Activated CD8-positive, alpha-beta memory T cell treated with anti-CD3 and anti-CD28 coated beads, Interleukin-2, amount 50 U/mL, for 24 hours (primary cell): Measurements from ENCODE around the gene SLC6A6.

Source experiments
- DNase-seq: peaks from one replicate; pipeline ENCODE4 v3.0.0-alpha.2; 2020; ENCODE audit errors: extremely low read depth

Gene SLC6A6

DNA sequence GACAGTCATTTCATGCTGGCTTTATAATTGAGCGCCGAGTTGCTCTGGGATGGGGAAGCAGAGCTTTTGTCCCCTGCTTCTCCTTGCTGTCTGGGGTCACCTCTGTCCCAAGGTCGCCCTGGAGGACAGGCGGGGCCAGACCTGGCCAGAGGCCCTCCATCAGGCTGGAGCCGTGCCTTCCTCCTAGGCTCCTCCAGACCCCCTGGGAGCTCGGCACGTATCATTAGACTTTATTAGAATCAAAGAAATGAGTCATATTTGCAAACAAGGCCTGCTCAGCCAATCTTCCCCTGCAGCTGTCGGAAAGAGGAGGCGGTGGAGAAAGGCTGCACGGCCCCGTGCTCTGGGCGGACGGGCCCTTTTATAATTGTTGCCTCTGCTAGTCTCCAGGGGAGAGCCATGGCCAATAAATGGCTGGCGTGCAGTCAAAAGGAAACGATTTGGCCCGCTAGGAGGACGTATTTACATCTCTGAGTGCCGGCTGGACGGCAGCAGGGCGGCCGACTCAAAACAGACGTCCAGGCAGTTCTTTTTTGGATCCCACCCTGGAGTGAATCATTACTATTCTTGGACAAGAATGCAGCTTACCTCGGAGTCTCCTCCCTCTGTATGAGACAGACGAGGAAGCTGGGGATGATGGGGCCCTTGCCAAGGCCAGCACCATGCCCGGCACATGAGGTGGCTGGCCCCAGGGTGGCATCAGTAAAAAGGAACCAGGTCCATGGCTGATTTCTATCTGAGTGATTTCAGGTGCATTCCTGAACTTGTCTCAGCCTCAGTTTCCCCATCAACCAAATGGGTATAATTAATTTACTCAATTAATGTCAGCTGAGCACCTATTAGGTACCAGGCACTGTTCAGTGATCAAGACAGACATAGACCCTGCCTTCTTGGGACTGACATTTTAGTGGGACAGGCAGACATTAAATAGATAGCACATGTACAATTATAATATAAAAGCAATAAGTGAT, 50.6 kb downstream of the SLC6A6 start:
- DNase-seq = no peak

DNA sequence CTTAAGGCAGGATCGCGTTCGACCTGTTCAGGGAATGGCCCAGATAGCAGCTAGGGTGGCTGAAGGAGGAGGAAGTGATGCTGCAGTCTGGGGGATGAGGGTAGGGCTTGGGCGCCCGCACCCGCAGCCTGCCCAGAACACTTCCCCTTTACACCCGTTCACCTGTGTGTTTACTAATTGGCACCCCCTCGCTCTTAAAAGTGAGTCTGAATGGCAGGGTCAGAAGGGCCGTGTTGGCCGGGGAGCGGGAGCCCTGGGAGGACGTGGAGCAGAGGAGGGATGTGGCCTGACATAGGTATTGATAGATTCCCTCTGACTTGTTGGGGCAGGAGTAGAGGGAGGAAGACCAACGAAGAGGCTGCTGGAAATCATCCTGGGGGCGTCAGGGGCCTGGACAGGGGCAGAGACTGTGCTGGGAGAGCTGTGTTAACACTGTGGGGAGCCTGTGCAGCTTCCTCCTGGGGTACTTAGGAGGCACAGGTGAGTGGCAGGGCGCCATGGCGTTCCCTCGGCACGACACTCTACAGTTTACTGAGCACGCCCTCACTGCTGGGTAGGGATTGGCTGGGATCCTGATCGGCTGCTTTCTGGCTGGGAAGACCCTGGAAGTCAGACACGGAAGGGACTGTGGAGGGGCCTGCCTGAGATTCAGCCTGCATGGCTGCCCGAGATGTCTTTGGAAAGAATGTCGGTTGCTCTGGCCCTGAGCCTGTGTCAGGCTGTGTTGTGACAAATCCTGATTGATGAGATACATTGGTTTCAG, 51.7 kb downstream of the SLC6A6 start:
- no peak for DNase-seq

DNA sequence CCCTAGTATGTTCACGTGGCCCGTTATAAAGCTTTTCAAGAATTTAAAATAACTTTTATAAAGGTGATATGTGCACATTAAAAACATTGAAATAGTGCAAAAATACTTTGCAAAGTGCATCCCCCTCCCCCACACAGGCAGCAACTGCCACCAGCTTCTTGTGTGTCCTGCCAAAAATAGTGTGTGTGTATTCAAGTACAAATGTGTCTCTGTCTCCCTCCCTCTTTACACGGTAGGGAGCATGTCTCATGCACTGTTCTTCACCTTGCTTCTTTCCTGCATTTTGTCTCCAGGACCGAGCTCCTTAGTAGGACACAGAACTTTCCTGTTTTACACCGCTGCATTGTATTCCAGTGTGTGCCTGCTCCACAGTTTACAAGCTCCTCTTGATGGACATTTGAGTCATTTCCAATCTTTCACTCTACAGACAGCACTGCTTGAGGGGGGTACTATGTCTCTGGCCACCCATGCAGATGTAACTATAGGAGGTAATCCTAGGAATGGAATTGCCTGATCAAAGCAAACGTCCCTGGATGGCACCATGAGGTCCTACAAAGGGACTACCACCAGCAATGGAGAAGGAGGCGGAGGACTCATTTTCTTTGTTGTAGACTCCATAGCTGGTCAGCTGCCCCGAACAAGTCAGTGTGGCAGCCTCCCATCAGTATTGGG, 52.4 kb downstream of the SLC6A6 start:
- no peak for DNase-seq

DNA sequence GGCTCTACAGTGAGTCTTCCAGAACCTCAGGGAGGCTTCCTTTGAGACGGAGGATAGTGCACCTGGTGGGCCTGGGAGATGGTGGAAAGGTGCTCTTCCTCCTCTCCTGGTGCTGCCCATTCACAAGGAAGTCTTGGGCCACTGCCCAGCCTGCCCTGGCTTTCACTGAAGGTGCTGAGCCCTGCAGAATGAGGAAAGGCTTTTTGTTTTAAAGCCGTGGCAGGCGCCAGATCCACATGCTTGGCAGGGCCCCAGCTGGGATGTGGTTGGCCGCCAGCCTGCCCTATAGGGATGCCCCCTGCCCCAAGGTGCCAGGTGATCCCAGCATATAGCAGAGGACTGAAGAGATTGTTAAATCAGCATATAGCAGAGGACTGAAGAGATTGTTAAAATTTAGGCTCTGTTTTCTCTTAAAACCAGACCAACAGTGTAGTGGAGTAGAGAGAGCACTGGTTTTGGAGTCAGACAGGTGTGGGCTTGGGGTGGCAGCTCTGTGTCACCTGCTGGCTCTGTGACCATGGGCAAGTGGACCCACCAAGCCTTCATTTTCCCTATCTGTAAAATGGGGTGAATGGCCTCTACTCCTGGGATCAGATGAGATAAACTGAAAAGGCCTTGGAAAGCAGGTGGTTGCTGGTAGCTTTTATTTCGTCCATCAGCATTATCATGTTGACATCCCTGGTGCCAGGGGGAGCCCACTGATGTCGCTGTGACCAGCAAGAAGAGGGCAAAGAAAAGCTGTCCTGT, 53.3 kb downstream of the SLC6A6 start:
- DNase-seq = no peak

DNA sequence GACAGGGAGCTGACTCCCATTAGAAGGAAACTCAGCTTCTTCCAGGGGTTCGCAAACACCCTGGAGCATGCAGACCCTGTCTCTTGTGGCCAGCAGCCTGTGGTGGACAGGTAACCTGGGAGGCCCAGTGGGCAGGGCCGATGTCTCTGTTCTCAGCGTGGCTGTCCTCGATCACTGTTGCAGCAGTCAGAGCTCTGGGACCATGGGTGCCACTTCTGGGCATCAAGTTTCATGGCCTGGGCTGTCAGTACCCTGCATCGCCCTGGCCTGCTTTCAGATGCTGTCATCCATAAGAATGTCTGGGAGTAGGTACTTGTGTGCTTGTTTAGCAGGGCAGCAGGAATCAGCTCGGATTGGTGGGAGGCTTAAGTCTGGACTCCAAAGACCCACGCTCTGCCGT, 54.4 kb downstream of the SLC6A6 start:
- no peak for DNase-seq

DNA sequence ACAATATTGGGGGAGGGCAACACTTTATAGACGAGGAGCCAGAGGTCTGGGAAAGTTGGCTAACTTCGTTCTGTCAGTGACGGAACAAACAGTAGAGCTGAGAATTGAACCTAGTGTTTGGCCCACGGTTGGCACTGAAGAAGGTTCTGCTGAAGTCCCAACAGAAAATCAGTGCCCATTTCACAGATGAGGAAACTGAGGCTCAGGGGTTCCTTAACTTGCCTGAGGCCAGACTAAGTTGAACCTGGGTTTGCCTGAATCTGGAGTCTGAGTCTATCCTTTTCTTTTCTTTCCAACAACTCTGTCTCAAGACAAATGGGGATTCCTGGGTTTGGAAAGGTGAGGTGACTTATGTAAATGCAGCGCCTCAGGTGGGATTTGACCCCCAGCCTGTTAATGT, 55.1 kb downstream of the SLC6A6 start:
- DNase-seq = no peak

DNA sequence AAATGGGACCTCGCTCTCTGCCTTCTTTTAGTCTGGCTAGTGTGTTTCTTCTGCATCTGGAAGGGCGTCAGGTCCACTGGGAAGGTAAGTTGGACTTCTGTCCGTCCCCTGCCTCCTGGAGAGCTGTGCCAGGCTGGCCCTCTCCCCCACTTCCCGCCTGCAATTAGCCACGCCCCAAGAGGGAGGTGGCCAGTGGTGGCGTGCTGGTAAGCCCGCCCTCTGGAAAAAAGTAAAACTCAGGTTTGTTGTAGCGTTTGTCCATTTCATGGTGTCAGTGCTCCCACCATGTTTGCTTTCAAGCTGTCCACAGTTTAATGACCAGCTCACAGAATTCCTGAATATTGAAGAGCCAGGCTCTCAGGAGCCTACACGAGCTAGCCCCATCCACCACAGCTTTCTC, 55.6 kb downstream of the SLC6A6 start:
- DNase-seq = no peak

DNA sequence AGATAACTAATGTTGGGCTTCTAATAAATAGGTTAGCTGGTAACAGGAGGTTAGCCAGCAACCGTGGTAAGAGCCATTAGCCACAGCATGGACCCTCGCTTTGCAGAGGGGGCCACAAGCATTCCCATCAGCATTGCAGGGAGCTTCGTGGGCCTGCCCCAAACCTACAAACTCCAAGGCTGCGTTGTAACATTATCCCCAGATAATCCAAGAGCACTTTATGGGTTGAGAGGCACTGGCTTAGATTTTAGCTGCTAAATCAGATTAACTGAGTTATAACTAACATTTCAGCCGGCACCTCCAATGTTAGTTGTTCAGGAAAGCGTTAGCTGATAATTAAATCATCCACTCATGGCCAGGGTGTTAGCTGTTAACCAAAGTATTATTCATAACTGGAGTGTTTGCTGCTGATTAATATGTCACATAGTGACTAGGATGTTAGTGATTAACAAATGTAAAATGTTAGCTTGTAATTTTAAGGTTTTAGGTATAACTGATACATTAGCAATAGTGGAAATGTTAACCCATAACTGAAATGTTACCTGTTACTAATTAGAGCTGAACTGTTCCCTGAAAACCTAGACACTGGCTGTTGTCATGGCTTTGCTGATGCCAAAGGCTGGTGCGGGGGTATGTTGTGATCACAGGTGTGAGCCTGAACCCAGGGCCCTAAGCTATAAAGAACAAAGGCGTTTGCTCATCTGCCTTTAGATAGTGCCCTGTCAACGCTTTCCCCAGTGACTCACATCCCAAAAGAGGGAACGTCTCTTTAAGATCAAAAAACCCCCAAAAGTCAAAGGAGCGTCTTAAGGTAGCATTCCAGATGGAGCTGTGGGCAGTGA, 56.2 kb downstream of the SLC6A6 start:
- DNase-seq = no peak

DNA sequence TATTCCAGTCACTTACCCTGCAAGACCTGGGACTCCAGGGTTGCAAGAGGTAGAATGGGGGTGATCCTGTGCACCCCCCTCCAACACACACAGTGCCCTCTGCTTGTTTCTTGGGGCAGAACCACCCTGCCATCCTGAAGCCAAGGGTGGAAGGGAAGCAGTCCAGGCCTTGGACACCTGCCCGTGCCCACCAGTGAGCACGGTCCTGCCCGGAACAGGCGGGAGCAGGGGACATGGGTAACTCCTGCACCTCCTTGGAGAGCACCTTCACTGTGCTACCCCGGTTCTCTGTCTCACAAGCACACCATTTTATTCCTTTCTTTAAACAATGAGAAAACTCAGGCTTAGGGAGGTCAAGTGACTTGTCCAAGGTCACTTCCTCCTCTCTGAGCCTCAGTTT, 57.0 kb downstream of the SLC6A6 start:
- DNase-seq = no peak

DNA sequence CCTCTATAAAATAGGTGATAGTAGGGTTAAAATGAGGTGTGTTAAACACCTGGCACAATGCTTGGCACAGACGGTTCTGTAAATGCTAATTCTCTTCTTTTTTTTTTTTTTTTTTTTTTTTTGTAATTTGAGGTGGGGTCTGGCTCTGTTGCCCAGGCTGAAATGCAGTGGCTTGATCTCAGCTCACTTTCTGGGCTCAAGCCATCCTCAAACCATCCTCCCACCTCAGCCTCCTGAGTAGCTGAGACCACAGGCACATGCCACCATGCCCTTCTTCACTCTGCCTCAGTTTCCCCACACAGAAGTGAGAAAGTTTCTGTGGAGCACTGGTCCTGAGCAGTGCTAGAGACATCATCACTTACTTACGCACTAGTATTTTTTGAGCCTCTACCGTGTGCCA, 57.4 kb downstream of the SLC6A6 start:
- DNase-seq = no peak

DNA sequence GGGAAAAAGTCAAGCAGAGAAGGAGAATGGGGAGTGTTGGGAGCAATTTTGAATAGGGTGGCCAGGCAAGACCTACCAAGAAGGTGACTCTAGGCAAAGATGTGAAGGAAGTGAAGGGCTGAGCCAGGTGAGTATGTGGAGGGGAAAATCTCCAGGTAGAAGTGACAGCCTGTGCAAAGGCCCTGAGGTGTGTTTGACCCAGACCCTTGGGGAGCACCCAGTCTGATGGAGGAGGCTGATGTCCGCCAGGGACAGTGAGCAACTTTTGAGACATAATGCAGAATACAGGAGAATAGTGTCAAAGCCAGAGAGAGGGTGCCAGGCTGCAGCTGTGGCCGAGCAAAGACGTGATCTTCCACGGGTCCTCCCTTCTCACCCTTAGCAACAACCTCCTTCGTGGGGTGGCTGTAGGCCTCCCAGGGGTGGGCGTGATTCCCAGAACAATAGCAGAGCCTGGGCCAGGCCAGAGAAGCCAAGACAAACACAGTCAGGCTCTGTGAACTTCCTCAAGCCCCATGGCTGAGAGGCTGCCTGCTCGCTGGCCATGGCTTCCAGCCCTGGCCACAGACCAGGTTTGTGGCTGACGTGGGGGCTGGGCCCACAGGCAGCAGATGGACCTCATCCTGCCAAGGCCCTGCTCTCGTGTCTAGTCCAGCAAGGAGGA, 58.1 kb downstream of the SLC6A6 start:
- DNase-seq = no peak

DNA sequence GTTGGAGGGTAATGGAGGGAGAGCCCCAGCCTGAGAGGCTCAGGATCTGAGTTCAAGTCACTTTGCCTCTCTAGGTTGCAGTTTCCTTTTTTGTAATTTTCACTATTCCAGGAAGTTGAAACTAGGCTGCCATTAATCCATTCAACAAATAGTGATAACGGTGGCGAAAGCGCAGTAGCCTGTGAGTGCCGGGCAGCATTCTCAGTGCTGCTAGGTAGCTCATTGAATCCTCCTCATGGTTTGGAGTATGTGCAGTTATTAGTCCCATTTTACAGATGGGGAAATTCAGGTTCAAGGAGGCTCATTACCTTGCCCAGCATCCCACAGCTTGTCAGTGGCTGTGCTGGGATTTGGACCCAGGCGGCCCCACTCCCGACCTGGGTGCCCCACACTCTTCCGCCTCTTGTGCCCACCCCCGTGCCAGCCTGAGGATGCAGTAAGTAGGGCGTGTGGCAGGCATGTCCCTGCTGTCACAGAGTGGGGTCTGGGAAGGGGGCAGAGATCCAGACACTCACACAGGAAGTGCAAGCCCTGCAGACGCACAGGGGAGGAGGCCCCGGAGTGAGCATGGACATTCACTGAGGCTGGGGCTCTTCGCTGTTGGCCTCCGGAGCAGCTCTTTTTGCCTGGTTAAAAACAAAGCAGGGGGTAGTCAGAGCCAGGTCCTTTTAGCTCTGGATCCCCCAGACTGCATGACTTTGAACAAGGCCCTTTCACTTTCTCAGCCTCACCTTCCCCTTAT, 58.8 kb downstream of the SLC6A6 start:
- DNase-seq = no peak

DNA sequence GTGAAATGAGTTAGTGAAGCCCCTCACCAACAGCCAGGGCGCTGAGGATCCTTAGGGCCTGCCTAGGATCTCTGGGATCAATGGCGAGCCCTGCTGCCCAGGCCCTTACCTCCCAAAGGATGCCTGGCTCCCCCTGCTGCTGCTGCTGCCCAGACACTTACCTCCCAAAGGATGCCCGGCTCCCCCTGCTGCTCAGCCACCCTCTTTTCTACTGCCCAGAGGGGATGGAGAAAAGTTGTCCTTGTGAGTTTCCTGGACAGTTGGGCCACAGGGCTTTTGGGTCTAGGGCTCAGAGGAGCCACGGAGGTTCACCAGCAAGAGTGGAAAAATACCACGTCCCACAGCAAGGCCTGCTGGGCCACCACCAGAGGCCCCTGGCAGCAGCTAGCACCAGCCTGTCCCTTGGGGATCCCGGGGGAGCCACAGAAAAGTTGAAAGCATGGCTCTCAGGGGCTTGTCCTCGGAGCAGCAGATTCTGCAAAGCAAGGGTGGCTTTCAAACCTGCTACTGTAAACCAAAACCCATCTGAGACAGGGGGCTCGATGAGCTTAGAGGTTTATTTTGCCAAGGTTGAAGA, 59.4 kb downstream of the SLC6A6 start:
- DNase-seq = no peak

DNA sequence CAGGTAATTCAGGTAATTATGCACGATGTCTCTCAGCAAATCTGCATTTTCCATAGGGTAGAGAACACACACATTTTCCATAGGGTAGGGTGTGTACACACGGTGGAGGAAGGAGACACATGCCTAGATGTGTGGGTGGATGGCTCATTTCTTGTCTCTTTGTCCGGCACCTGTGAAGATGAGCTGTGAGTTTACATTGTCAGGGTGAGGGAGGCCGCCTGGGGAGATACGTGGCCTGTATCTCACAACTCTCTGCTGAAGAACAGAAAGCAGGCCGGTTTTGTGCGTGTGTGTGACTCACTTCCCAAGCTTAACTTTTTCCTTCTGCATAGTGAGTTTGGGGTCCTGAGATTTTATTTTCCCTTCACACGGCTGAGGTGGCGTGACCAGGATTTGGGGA, 60.3 kb downstream of the SLC6A6 start:
- DNase-seq = no peak

DNA sequence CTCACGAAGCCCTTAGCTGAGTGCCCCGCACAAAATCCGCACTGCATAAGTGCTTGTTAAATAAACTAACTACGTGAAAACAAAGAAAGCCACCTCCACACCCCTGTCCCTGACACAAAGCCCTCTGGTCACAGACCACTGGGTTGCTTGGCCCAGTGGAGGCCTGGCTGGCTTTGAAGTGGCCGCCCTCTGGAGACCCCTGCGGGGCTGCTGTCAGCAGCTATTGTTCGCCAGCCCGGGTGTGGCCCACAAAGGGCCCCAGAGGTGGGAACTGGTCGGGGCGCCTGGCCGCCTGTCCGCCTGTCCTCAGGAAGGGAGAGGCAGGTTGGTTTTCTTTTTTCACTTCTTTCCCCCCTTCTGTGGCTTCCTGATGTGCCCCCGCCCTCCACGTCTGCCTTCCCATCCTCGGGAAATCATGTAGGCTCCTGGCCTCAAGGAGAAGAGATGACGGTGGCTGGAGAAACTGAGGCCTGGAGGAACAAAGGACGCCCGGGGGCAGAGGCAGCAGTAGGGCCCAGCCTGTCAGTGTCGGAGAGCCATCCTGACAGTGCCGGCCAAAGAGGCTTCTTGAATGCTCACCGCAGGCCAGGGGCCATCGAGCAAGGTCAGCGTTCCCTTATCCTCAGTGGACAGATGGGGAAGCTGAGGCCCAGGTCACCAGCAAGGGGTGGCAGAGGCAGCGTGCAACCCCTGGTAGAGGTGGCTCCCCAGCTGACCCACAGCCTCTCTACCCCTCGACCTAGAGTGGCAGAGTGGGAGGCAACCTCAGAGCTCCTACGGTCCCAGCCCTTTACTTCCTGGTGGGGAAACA, 61.1 kb downstream of the SLC6A6 start:
- no peak for DNase-seq

DNA sequence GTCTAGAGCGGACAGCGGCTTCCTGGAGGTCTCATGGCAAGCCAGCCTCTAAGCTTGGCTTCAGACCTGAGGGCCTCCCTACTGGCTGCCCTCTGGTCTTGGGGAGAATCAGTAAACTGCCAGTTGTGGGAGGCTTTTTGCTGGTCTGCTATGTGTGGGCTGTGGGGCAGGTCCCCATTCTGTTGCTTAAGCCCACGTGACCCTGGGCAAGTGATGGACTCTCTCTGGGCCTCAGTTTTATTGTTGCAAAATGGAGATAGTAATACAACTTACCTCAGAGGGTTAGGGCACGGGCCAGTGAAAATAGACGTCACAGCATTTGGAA, 61.7 kb downstream of the SLC6A6 start:
- DNase-seq = no peak

DNA sequence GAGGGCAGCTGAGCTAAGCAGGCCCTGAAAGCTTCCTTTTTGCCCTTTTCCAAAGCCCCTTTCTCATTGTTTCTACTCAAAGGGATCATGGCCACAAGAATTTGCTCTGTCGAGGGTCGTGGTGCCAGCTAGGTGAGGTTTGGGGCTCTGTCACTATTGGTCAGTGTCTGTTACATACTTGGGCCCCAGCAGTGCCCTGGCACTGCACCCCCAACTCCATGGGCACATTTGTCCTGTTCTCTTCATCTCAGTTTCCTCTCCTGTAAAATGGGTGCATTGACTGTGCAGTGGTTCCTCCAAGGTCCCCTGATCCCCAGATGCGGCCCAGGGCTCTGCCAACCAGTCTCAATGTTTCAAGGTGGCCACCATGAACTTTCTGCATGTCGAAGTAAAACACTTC, 62.1 kb downstream of the SLC6A6 start:
- DNase-seq = no peak

DNA sequence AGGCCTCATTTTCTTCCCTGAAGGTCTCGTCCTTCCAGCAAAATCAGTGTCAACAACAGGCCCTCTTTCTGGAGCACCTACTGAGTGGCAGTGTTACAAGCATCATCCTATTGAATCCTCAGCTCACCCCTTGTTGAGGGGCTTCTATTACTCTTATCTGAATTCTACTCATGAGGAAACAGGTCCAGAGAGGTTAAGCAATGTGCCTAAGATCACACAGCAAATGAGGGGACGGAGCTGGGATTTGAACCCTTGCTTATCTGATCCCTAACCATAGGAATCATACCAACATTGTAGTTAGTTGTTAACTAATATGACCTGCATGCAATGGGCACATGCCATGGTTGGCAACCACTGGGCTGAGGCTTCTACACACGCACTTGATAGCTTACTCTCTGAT, 63.0 kb downstream of the SLC6A6 start:
- DNase-seq = no peak
